ENCODE results near the gene DHRS4.
"Not testable (repeated sequence)": the region's sequence is repeated elsewhere in the genome, so short reads cannot be mapped to it uniquely, and the experiment has no call there.

Gene DHRS4

DNA sequence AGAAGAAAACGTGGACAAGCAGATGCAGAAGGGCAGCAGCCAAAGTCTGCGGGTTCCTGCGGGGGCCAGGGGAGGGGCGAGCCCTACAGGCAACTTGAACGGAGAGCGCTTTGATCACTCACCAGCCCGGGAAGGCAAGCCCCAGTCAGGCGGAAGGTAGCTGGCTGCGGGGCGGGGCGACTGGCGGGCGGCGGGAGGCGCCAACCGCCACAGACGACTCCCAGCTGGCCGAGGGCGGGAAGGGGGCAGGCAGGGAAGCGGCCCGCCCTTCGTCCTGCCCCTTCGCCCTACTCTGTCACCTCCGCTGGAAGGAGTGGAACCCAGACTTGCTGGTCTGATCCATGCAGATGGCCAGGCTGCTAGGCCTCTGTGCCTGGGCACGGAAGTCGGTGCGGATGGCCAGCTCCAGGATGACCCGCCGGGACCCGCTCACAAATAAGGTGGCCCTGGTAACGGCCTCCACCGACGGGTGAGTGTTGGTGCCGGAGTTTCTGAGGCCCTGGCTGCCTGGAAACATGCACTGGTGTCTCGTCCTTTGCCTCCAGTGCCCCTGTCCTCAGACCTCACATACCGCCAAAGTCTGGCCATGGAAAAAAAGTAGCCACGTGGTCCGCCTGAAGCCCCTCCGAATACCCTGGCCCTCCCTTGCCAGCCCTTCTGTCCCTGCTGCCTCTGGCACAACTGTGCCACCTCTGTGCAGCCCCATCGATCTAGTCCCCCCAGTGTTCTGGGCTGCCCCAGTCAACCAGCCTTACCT lies 35.2 kb downstream of the DHRS4 start, which contains the start of gene DHRS4L2:
Gene DHRS4L2, plus strand, starts transcription at position 323 of the 757 bp plus-strand sequence. Its CDS starts 19 bp downstream, at position 342.
- peak; percentile 86 for DNase-seq

DNA sequence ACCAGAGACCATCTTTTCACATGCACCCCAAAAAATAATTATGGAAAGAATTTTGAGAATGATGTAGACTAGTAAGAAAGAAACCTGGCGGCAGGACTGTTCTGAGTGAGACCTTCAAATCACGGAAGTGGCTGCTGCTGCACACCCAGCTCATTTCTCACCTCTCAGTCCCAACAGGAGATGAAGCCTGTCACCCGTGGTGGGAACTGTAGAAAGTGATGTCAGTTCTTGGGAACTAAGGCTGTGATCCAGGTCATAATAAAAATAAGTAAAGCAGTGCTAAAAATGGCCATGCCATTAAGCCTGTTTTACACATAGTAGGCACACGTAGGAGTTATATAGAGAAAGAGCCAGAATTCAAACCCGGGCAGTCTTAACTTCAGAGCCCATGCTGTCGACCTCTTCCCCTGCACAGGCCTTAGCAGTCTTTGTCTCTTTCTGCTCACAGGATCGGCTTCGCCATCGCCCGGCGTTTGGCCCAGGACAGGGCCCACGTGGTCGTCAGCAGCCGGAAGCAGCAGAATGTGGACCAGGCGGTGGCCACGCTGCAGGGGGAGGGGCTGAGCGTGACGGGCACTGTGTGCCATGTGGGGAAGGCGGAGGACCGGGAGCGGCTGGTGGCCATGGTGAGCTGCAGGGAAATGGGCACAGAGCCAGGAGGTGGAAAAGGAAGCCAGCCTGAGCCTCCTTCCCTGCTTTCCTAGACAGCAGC lies 36.3 kb downstream of the DHRS4 start:
- DNase-seq = not testable (repeated sequence)

GRCh38 chr14:23990961-23991360 lies 37.4 kb downstream of the DHRS4 start:
- DNase-seq = not testable (repeated sequence)

DNA sequence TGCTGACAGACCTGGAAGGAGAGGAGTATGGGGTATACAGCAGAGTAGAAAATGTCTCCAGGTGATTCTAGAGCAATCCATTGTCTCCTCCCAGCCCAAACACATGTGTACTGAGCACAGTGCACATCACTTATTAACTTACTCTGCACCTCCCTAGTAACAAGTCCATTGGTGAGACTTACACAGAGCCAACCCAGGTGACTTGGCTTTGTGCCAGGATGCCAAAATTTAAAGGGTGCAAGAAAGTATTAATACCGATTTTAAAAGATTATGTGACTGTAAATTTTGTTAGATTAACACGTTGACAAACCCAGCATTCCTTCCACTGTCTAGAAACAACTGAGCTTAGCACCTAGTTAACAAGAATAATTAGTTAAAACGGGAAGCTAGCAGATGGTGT lies 39.5 kb downstream of the DHRS4 start:
- not testable (repeated sequence) for DNase-seq

DNA sequence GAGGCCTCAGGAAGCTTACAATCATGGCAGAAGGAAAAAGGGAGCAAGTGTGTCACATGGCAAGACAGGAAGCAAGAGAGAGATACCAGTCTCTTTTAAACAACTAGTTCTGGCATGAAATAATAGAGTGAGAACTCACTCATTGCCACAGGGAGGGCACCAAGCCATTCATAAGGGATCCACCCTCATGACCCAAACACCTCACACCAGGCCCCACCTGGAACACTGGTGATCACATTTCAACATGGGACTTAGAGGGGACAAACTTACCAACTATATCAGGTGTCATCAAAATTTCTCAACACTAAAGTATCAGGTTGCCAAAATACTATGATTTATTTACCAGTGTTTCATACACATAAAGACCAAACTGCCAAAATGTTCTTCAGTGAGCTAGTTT lies 42.4 kb downstream of the DHRS4 start:
- DNase-seq = not testable (repeated sequence)

DNA sequence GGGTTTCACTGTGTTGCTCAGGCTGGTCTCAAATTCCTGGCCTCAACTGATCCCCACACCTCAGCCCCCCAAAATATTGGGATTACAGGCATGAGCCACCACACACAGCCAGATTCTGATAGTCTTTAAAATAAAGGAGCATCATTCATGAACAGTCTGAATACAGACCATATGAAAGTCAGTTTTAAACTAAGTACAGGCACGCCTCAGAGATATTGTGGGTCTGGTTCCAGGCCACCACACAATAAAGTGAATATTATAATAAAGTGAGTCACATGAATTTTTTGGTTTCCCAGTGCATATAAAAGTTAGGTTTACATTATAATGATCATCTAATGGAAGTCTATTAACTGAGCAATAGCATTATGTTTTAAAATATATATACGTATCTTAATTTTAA lies 43.3 kb downstream of the DHRS4 start:
- DNase-seq = not testable (repeated sequence)

DNA sequence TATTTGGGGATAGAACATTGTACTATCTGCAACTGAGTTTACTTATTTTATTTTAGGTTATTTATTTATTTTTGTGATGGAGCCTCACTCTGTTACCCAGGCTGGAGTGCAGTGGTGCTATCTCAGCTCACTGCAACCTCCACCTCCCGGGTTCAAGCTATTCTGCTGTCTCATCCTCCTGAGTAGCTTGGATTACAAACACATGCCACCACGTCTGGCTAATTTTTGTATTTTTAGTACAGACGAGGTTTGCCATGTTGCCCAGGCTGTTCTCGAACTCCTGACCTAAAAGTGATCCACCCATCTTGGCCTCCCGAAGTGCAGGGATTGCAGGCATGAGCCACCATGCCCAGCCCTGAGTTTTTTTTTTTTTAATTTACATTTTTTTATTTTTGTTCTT lies 46.1 kb downstream of the DHRS4 start:
- not testable (repeated sequence) for DNase-seq

GRCh38 chr14:24001078-24001477 lies 47.5 kb downstream of the DHRS4 start:
- not testable (repeated sequence) for DNase-seq

DNA sequence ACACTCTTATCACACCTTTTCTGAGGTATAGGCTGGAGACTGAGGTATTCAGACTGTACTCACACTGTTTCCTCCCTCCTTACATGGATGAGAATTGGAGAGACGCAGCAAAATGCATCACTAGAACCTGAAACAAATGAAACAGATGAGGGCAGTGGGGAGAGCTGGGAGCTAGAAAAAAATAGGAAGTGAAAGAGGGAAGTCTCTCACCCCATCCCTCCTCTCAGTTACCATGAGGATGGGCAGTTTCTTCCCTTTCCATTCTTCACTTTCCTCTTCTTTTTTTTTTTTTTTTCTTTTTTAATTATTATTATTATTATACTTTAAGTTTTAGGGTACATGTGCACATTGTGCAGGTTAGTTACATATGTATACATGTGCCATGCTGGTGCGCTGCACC lies 48.1 kb downstream of the DHRS4 start:
- not testable (repeated sequence) for DNase-seq

DNA sequence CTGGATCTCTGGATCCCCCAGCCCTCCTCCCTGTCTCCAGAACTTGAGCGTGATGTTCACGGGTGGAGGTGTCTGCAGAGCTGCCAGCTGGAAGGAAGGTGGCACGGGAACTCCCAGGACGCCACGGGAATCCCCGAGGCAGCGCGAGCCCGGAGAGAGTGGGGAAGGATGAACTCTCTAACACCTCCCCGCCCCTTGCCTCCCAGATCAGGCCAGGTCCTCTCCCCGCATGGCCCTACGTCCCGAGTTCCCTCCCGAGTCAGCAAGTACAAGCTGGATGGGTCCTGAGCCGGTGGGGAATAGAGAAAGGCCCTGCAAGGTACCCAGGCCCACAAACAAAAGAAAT lies 52.9 kb downstream of the DHRS4 start:
- DNase-seq = not testable (repeated sequence)

DNA sequence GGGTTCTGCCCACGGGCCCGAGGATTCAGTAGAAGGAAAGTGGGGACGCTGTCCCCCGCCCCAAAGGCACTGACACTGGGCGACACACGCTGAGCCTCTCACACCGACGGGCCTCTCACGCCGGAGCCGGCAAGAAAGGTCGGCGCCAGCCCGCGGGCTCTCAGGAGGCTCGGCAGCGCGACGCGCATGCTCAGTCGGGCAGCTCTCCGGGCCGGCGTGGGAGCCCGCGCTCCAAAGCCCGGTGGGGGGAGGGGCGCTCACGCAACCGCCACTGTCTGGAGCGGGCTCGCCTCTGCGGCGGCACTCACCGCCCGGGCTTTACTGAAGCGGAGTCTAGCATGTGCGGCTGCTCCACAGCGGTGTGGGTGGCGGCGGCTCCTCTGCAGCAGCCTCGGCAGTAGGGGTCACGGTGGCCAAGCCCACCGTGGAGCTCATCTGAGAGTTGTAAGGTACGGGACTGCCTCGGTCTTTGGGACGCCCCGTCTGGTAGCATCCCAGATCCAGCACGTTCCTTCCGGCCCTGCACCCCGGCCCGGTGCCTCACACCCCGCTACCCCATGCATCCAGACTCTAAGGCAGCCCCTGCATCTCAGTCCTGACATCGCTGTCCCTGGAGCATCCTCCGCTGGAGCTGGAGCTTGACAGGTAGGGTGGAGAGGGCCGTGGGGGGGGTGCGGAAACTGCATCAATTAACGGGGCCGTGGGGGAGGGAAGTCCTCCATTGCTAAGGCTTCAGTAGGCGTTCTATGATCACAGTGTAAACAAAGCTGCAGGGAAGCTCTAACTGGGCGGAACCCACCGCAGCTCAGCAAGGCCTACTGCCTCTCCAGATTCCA lies 53.5 kb downstream of the DHRS4 start:
- peak; percentile 80 for DNase-seq

DNA sequence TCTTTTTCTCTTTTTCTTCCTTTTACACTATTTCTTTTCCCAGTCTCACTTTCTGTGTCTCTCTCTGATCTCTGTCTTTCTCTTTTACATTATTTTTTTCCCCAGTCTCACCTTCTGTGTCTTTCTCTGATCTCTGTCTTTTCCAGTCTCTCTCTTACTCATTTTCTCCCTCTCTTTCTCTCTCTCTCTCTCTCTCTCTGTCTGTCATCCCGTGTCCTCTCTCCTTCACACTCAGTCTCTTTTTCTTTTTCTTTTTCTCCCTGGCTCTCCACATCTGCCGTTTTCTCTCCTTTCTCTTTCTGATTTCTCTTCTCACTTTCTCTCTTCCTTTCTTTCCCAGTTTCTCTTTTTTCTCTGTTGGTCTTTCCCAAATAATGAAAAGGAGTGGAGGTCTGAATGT lies 57.5 kb downstream of the DHRS4 start:
- DNase-seq = no peak

GRCh38 chr14:24012726-24013273 lies 59.2 kb downstream of the DHRS4 start:
- not testable (repeated sequence) for DNase-seq

GRCh38 chr14:24013654-24014514 lies 60.3 kb downstream of the DHRS4 start:
- DNase-seq = peak; percentile 60

- not testable (repeated sequence) for DNase-seq
Measured at GRCh38 chr14:24015745-24016144, 62.2 kb downstream of the DHRS4 start.

Measured in CD4-positive, alpha-beta T cell treated with Interleukin-6 for 4 hours (primary cell).